DOHH2 (cell line): ENCODE data around the gene RIMBP2.

ENCODE experiments used
- H3F3A ChIP-seq: fragments of 200-600 bp; sonication (generic), shearing (Covaris generic); 2 replicates; pipeline ENCODE4 v1.6.0; 2016; ENCODE audit warnings: antibody characterized with exemption, mild to moderate bottlenecking; ENCODE audit not compliant: control insufficient read depth, insufficient read depth
- H3K27ac ChIP-seq: fragments of 200-600 bp; sonication (generic); 2 replicates; pipeline ENCODE4 v1.5.1; 2014; ENCODE audit warnings: low read depth, mild to moderate bottlenecking, low read length, moderate library complexity
- H3K27me3 ChIP-seq: fragments of 200-600 bp; sonication (generic); 2 replicates; pipeline ENCODE4 v1.6.1; 2014; ENCODE audit warnings: mild to moderate bottlenecking, low read length, mixed read lengths; ENCODE audit not compliant: control insufficient read depth
- H3K36me3 ChIP-seq: fragments of 200-600 bp; sonication (generic); 2 replicates; pipeline ENCODE4 v1.6.1; 2014; ENCODE audit warnings: mild to moderate bottlenecking, low read length, moderate library complexity, mixed read lengths; ENCODE audit not compliant: control insufficient read depth
- H3K4me1 ChIP-seq: fragments of 200-600 bp; sonication (generic); 2 replicates; pipeline ENCODE4 v1.6.1; 2014; ENCODE audit warnings: mild to moderate bottlenecking, low read length, mixed read lengths; ENCODE audit not compliant: control insufficient read depth
- H3K4me2 ChIP-seq: fragments of 200-600 bp; sonication (generic); 2 replicates; pipeline ENCODE4 v1.6.0; 2014; ENCODE audit warnings: mild to moderate bottlenecking, low read length, moderate library complexity
- H3K4me3 ChIP-seq: fragments of 200-600 bp; sonication (generic); 2 replicates; pipeline ENCODE4 v1.5.1; 2014; ENCODE audit warnings: mild to moderate bottlenecking, low read length, mixed read lengths
- H3K79me2 ChIP-seq: fragments of 200-600 bp; sonication (generic); 2 replicates; pipeline ENCODE4 v1.6.1; 2014; ENCODE audit warnings: mild to moderate bottlenecking, low read length, mixed read lengths; ENCODE audit not compliant: control insufficient read depth
- H3K9me2 ChIP-seq: fragments of 200-600 bp; sonication (generic); replicated peaks from 2 replicates; pipeline ENCODE4 v1.6.1; 2014; ENCODE audit warnings: mild to moderate bottlenecking, low read length, mixed read lengths; ENCODE audit not compliant: control insufficient read depth
- H3K9me3 ChIP-seq: fragments of 200-600 bp; sonication (generic); 2 replicates; pipeline ENCODE4 v1.6.1; 2014; ENCODE audit warnings: antibody characterized with exemption, low read length, mixed read lengths; ENCODE audit not compliant: control insufficient read depth, insufficient read depth
- H4K20me1 ChIP-seq: fragments of 200-600 bp; sonication (generic); 2 replicates; pipeline ENCODE4 v1.6.0; 2014; ENCODE audit warnings: low read depth, mild to moderate bottlenecking, antibody characterized with exemption, low read length, moderate library complexity; ENCODE audit not compliant: control insufficient read depth, insufficient read depth
- CTCF ChIP-seq: fragments of 200-600 bp; sonication (generic); IDR thresholded peaks from one replicate; pipeline ENCODE4 v1.5.1; 2014; ENCODE audit warnings: antibody characterized with exemption, mild to moderate bottlenecking, low read depth, low read length; ENCODE audit not compliant: poor library complexity, severe bottlenecking
- EZH2phosphoT487 ChIP-seq: fragments of 200-600 bp; sonication (generic); IDR thresholded peaks from 2 replicates; pipeline ENCODE4 v1.6.1; 2017; ENCODE audit warnings: borderline replicate concordance, mild to moderate bottlenecking, antibody characterized with exemption, low read length, moderate library complexity, mixed read lengths

The RIMBP2 gene

DNA sequence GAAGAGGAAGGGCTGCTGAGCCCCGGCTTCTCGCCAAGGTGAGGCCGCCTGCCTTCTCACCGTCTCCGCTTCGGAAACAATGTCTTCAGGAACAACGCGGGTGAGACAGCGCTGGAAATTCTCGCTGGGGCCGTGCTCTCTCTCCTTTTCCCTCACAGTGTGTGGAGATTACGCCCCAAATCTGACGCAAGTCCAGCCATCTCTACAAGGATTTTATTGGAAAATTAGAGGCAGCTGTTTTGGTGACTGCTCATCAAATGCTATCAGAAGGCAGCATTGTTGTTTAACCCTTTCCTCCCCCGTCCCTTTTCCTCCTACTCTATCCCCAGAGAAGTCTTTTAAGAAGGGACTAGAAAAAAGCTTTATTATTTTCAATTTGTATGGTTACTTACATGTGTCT, 324.9 kb downstream of the RIMBP2 start:
- Histone ChIP-seq H3F3A (peaks cover 21% of the 10 kb centered on the region), H3K4me1 (no peaks in the 10 kb centered on the region), H3K9me3 (peaks cover 17% of the 10 kb centered on the region), H3K27me3 (no peaks in the 10 kb centered on the region), H3K27ac (no peak overlapping the region), H3K9me2 (no peaks in the 10 kb centered on the region), H4K20me1 (no peaks in the 10 kb centered on the region), H3K36me3 (no peaks in the 10 kb centered on the region), H3K79me2 (no peaks in the 10 kb centered on the region), H3K4me2 (no peak overlapping the region), H3K4me3 (no peak overlapping the region)
- no peak for TF ChIP-seq EZH2phosphoT487
- no peak for TF ChIP-seq CTCF

DNA sequence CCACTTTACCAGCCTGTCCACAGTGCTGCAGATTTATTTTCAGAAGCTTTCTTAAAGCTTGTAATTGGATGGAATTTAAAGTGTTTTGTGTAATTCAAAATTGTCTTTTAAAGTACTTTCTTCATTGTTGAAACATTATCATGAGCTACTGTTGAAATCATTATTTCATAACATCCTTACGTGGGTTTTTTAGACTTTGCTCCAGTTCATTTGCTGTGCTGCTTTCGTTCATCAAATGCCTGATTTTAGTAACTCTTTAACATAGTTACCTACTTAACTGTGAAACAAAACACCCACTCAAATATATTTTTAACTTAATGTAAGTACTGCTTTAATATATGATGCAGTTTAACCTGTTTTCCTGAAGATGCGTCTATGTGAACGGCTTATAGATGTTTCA, 330.9 kb downstream of the RIMBP2 start:
- Histone ChIP-seq H3K27ac (no peak overlapping the region), H3K4me1 (no peaks in the 10 kb centered on the region), H4K20me1 (no peaks in the 10 kb centered on the region), H3K36me3 (no peaks in the 10 kb centered on the region), H3F3A (peaks cover 29% of the 10 kb centered on the region), H3K27me3 (no peaks in the 10 kb centered on the region), H3K79me2 (no peaks in the 10 kb centered on the region), H3K4me3 (no peak overlapping the region), H3K9me3 (peaks cover 23% of the 10 kb centered on the region), H3K4me2 (no peak overlapping the region), H3K9me2 (no peaks in the 10 kb centered on the region)
- no peak for TF ChIP-seq CTCF

GRCh38 chr12:130384234-130384633, 331.9 kb downstream of the RIMBP2 start:
- H3K9me2 ChIP-seq, result no peaks in the 10 kb centered on the region
- H3K4me3 ChIP-seq, result no peak overlapping the region
- H4K20me1 ChIP-seq, result no peaks in the 10 kb centered on the region
- H3K36me3 ChIP-seq, result no peaks in the 10 kb centered on the region
- H3K4me2 ChIP-seq, result no peak overlapping the region
- H3K27ac ChIP-seq, result no peak overlapping the region
- peaks cover 28% of the 10 kb centered on the region for H3F3A ChIP-seq
- TF ChIP-seq EZH2phosphoT487, result no peak
- no peak for TF ChIP-seq CTCF
- H3K9me3 ChIP-seq, result peaks cover 21% of the 10 kb centered on the region
- no peaks in the 10 kb centered on the region for H3K27me3 ChIP-seq
- H3K79me2 ChIP-seq, result no peaks in the 10 kb centered on the region
- no peaks in the 10 kb centered on the region for H3K4me1 ChIP-seq

GRCh38 chr12:130382818-130383217, 333.3 kb downstream of the RIMBP2 start:
- H4K20me1 ChIP-seq, result no peaks in the 10 kb centered on the region
- peaks cover 14% of the 10 kb centered on the region for H3K9me3 ChIP-seq
- no peaks in the 10 kb centered on the region for H3K36me3 ChIP-seq
- H3K79me2 ChIP-seq, result no peaks in the 10 kb centered on the region
- H3K4me2 ChIP-seq, result no peak overlapping the region
- H3K27me3 ChIP-seq, result no peaks in the 10 kb centered on the region
- H3K4me1 ChIP-seq, result no peaks in the 10 kb centered on the region
- H3K27ac ChIP-seq, result no peak overlapping the region
- no peak overlapping the region for H3K4me3 ChIP-seq
- peaks cover 14% of the 10 kb centered on the region for H3F3A ChIP-seq
- no peaks in the 10 kb centered on the region for H3K9me2 ChIP-seq
- TF ChIP-seq EZH2phosphoT487 (no peak), CTCF (no peak)
